Stimulated activated CD4-positive, alpha-beta T cell treated with anti-CD3 and anti-CD28 coated beads, Interleukin-4, amount 100 ng/mL, for 4 hours (primary cell): Measurements from ENCODE around the gene EDN3.

Experiments
- DNase-seq, 2 experiments: peaks; one replicate each; pipeline ENCODE4 v3.0.0-alpha.2; 2020

Gene EDN3

DNA sequence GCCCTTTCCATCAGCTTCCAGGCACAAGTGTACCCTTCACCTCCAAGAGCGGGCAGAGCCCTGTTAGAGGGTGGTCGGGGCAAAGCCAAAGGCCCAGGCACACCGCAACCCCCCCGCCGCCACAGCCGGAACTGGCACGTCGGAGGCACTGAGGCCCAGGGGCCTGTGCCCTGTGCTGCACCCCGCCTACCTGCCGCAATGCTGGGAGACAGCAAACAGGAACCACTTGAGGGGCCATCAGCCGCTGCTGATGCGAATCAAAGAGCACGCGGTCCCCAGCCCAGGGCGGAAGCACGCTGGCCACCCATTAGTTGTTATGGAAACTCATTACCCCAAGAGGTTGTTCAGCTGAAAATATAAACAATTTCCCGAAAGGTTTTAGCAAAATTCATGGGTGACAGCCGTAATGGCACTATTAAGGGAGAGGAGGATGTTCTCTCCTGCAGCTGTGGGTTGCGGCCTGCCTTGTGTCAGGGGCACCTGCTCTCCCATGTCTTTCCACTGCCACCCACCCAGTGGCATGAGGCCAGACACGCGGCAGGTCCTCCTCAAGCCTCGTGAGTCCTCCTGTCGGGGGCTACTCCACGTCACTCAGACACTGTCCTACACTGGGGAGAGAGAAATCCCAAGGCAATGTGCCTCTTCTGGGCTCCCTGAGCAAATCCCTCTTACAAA lies 65.3 kb downstream of the EDN3 start:
- no peak for DNase-seq

DNA sequence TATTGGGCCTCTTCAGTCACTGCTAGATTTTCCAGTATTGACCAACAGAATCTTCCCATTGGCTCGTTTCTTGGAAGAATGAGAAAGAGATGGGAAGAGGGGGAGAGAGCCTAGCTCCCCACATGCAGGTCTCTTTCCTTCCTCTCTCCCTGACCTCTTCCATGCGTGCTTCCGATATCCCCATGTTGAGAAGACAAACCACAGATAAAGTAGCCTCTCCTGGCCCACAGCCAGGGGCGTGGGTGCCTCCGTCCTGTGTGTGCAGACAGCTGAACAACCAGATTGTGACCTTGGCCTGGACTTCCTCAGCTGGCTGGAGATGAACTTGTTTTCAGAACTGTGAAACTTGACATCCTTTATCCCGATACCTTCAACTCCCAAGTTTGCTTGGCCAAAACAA lies 71.0 kb downstream of the EDN3 start:
- no peak for DNase-seq

DNA sequence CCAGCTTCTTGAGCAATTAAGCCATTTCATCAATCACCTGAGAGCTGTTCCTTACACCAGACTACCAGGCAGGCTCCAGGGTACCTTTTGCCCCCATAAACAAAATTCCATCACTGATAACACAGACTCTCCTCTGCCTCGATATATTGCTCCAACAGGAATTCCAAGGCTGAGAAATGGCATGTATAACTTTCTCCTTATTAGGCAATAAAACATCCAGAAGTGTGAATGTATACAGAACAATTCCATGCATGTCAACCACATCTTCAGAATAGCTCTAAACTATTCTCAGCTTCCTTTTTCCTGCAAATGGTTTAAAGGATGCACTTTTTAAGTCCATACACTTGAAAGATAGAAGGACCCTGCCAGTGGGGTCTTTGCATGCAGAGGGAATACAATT lies 73.8 kb downstream of the EDN3 start:
- DNase-seq, result no peak

DNA sequence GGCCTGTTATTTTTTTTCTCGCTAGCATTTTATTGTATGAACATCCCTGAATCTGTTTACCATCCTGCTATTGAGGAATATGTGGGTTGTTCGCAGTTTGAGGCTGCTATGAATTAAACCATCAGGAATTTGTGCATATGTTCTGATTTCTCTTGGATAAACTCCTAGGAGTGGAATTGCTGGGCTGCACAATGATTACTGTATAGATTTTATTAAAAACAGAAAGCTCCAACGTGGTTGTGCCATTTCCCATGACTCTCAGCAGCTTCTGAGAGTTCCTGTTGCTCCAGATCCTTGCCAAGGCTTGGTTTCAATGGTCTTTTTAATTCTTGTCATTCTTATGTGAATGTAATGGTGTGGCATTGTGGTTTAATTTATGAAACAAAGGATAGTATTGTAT lies 75.1 kb downstream of the EDN3 start:
- DNase-seq, result no peak
